HepG2 (cell line): Measurements from ENCODE around the gene PTK7. TPM values are rescaled to one million over a fixed set of nuclear protein-coding genes. Genes with fewer than 3 reads are reported as not detected.

ENCODE experiments used
- AKNA ChIP-seq: sonication (generic); formaldehyde crosslinking; IDR thresholded peaks from 2 replicates; pipeline ENCODE4 v1.4.0; 2020; ENCODE audit warnings: missing genetic modification reagents, borderline replicate concordance
- ATF7-NPFF ChIP-seq: sonication (generic); formaldehyde crosslinking; IDR thresholded peaks from 2 replicates; pipeline ENCODE4 v1.8.1; 2023; ENCODE audit warnings: mild to moderate bottlenecking, low read depth, missing genetic modification reagents, moderate library complexity
- BHLHE40 ChIP-seq: IDR thresholded peaks from 2 replicates; pipeline ENCODE4 v1.6.1; 2011; ENCODE audit warnings: low read length, improper control_type of control experiment
- CBFB ChIP-seq: sonication (generic); formaldehyde crosslinking; IDR thresholded peaks from 2 replicates; pipeline ENCODE4 v1.4.0; 2020; ENCODE audit warnings: missing genetic modification reagents
- DRAP1 ChIP-seq: IDR thresholded peaks from 2 replicates; pipeline ENCODE4 v1.6.1; 2016; ENCODE audit warnings: missing genetic modification reagents, missing compliant biosample characterization
- EZH2 ChIP-seq: conservative IDR thresholded peaks from 2 replicates; pipeline ENCODE4 v1.6.1; 2012; ENCODE audit warnings: mild to moderate bottlenecking, low read depth, low read length, moderate library complexity
- FOXP1 ChIP-seq, 2 experiments: fragments of 450-650 bp in 1 of 2; IDR thresholded peaks; 2 replicates each; pipeline ENCODE4 v1.6.1; 2017 to 2018; ENCODE audit warnings: antibody characterized with exemption in 1 of 2
- GABPA ChIP-seq, 2 experiments: IDR thresholded peaks; 2 replicates each; pipeline ENCODE4 v1.6.1; 2011 to 2016; ENCODE audit warnings: low read depth in 2 of 2, low read length in 1 of 2, missing biosample characterization in 1 of 2, missing genetic modification characterization in 1 of 2
- ISX ChIP-seq: sonication (generic); formaldehyde crosslinking; conservative IDR thresholded peaks from 2 replicates; pipeline ENCODE4 v1.5.0; 2020; ENCODE audit warnings: missing genetic modification reagents
- KLF11 ChIP-seq: IDR thresholded peaks from 2 replicates; pipeline ENCODE4 v1.6.1; 2016; ENCODE audit warnings: missing compliant biosample characterization
- KMT2B ChIP-seq: IDR thresholded peaks from 2 replicates; pipeline ENCODE4 v1.6.1; 2016; ENCODE audit warnings: missing genetic modification reagents, missing compliant biosample characterization
- MBD4 ChIP-seq: IDR thresholded peaks from 2 replicates; pipeline ENCODE4 v1.6.1; 2012; ENCODE audit warnings: low read length, inconsistent platforms, borderline replicate concordance
- MXD1 ChIP-seq: sonication (generic); formaldehyde crosslinking; IDR thresholded peaks from 2 replicates; pipeline ENCODE4 v1.4.0; 2020; ENCODE audit warnings: mild to moderate bottlenecking, missing genetic modification reagents
- NCOA1 ChIP-seq: sonication (generic); formaldehyde crosslinking; IDR thresholded peaks from 2 replicates; pipeline ENCODE4 v1.9.0; 2021; ENCODE audit warnings: missing genetic modification reagents
- NR3C1 ChIP-seq: sonication (generic); formaldehyde crosslinking; IDR thresholded peaks from 2 replicates; pipeline ENCODE4 v1.4.0; 2020; ENCODE audit warnings: missing genetic modification reagents
- PBX3 ChIP-seq: sonication (generic); formaldehyde crosslinking; IDR thresholded peaks from 2 replicates; pipeline ENCODE4 v1.8.1; 2023; ENCODE audit warnings: missing genetic modification reagents, inconsistent platforms, borderline replicate concordance
- PITX1 ChIP-seq: sonication (generic); formaldehyde crosslinking; IDR thresholded peaks from 2 replicates; pipeline ENCODE4 v1.5.1; 2020; ENCODE audit warnings: mild to moderate bottlenecking, missing genetic modification reagents
- THAP11 ChIP-seq: IDR thresholded peaks from 2 replicates; pipeline ENCODE4 v1.6.1; 2016; ENCODE audit warnings: missing biosample characterization, missing genetic modification reagents
- ZBTB3 ChIP-seq: sonication (generic); formaldehyde crosslinking; IDR thresholded peaks from 2 replicates; pipeline ENCODE4 v1.4.0; 2020; ENCODE audit warnings: low read depth, mild to moderate bottlenecking, moderate library complexity, missing genetic modification reagents, borderline replicate concordance
- ZFAT ChIP-seq: sonication (generic); formaldehyde crosslinking; conservative IDR thresholded peaks from 2 replicates; pipeline ENCODE4 v1.8.1; 2023; ENCODE audit warnings: missing genetic modification reagents, inconsistent platforms
- ZNF10 ChIP-seq: sonication (generic); formaldehyde crosslinking; IDR thresholded peaks from 2 replicates; pipeline ENCODE4 v1.4.0; 2020; ENCODE audit warnings: mild to moderate bottlenecking, low read depth, missing genetic modification reagents, borderline replicate concordance
- ZNF589 ChIP-seq: sonication (generic); formaldehyde crosslinking; conservative IDR thresholded peaks from 2 replicates; pipeline ENCODE4 v1.8.0; 2022; ENCODE audit warnings: mild to moderate bottlenecking, moderate library complexity, missing genetic modification reagents
- ZSCAN20 ChIP-seq: sonication (generic); formaldehyde crosslinking; IDR thresholded peaks from 2 replicates; pipeline ENCODE4 v1.4.0; 2020; ENCODE audit warnings: missing genetic modification reagents, mild to moderate bottlenecking, borderline replicate concordance
- ZSCAN21 ChIP-seq: sonication (generic); formaldehyde crosslinking; IDR thresholded peaks from 2 replicates; pipeline ENCODE4 v1.8.0; 2022; ENCODE audit warnings: mild to moderate bottlenecking, missing genetic modification reagents, moderate library complexity, borderline replicate concordance
- polyA plus RNA-seq, 8 experiments: library from polyadenylated mRNA; depleted of rRNA in 3 of 8; stranded (reverse) in 7 of 8; unstranded in 1 of 8; fragments of >200 nt; fragmentation: Illumina TruSeq in 4 of 8; extraction: Trizol in 4 of 8; gene quantifications; 2 replicates each; pipeline versions ENCODE4 v1.2.1 to v1.2.3, GENCODE V29; 2011 to 2016; ENCODE audit warnings: low read depth in 4 of 8, missing spikeins in 1 of 8, mixed read lengths in 1 of 8; ENCODE audit not compliant: insufficient read depth in 1 of 8
- total RNA-seq, 5 experiments: library from RNA; depleted of rRNA; stranded (reverse); fragments of >200 nt; fragmentation: Illumina TruSeq; extraction: Trizol; gene quantifications; 2 replicates each; pipeline ENCODE4 v1.2.3, GENCODE V29; 2016; ENCODE audit warnings: low read depth in 1 of 5

PTK7 gene
- total and polyA plus RNA-seq, 2 of the 13 experiments (the other 11 are each of a cell fraction or from before 2014, with no cell fraction given): 98.5 to 99.8 TPM

GRCh38 chr6:43089874-43090558, 13.9 kb downstream of the PTK7 start (continued):
- TF ChIP-seq PBX3 (CRISPR knock-in tag) (no peak), ZFAT (CRISPR knock-in tag) (no peak), KMT2B (peak; percentile 46; the same call in 1 of the 2 replicates), NCOA1 (CRISPR knock-in tag) (no peak), PITX1 (CRISPR knock-in tag) (peak; percentile 84), ATF7-NPFF (CRISPR knock-in tag) (no peak), FOXP1 (IDR thresholded peaks at IDR 0.05) (no peak), FOXP1 (CRISPR knock-in tag; IDR thresholded peaks at IDR 0.05) (peak; percentile 93), KLF11 (CRISPR knock-in tag) (no peak), ZSCAN20 (CRISPR knock-in tag) (peak; percentile 36; the same call in 1 of the 2 replicates), ZSCAN21 (no peak), ZNF589 (0 out of 2 replicates have a peak, but pooled peaks have one; percentile 65), GABPA (IDR thresholded peaks at IDR 0.05; ENCODE audit: low read depth, low read length) (no peak), GABPA (CRISPR knock-in tag; IDR thresholded peaks at IDR 0.05; ENCODE audit: low read depth) (no peak), MBD4 (no peak), DRAP1 (peak; percentile 51; the same call in 1 of the 2 replicates), ISX (CRISPR knock-in tag) (no peak), MXD1 (CRISPR knock-in tag) (no peak), CBFB (CRISPR knock-in tag) (0 out of 2 replicates have a peak, but pooled peaks have one; percentile 48), AKNA (CRISPR knock-in tag) (no peak), ZBTB3 (CRISPR knock-in tag) (no peak), NR3C1 (CRISPR knock-in tag) (no peak), EZH2 (no peak), BHLHE40 (peak; percentile 23; the same call in 1 of the 2 replicates), ZNF10 (CRISPR knock-in tag) (no peak), THAP11 (peak; percentile 63)
